M059J (cell line): Measurements from ENCODE around the gene MFSD6. TPM values are rescaled to one million over a fixed set of nuclear protein-coding genes. Genes with fewer than 3 reads are reported as not detected.

ENCODE experiments used
- DNase-seq: peaks from one replicate; pipeline ENCODE4 v3.0.0-alpha.2; 2012; ENCODE audit warnings: low read depth
- total RNA-seq: library from RNA; depleted of rRNA; stranded (reverse); fragments of >200 nt; shearing (Covaris generic); gene quantifications from 2 replicates; pipeline ENCODE4 v1.2.3, GENCODE V29; 2014

Gene MFSD6
- total RNA-seq, 1 experiment from 2014 or later = 27.4 TPM

DNA sequence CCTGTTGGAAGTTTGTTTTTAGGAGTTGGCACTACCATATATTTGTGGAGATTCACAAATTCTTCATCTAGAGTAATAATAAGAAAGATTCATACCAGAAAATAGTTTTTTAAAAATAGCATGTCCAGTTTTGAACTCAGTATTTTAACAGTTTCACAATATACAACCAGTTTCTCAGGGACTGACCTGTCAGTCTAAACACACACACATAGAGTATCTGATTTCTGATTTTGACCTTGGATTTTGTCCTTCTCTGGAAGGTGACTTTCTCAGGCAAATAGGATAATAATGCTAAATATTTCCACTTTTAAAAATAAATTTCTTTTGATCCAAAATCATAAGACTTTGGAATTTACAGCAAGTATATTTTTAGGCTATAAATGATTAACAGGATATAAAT lies 32.0 kb downstream of the MFSD6 start:
- no peak for DNase-seq

DNA sequence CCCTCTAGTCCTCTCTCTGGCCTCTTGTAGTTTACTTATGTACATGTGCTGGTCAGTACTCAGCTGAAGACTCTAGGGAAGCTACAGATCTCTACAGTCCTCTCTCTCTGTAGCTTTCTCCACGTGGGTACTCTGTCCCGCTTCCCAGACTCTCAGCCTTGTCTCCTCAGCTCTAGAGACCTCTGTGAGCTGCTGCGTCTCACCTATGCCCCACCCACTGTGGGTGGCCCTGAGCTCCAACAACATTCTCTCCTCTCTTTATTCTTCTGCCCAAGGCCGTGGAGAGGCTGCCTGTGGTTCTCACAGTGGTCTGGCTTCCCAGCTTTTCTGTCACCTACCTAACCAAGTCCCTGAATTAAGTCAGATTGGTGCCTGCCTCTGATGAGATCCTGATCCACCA lies 33.4 kb downstream of the MFSD6 start:
- DNase-seq = no peak

DNA sequence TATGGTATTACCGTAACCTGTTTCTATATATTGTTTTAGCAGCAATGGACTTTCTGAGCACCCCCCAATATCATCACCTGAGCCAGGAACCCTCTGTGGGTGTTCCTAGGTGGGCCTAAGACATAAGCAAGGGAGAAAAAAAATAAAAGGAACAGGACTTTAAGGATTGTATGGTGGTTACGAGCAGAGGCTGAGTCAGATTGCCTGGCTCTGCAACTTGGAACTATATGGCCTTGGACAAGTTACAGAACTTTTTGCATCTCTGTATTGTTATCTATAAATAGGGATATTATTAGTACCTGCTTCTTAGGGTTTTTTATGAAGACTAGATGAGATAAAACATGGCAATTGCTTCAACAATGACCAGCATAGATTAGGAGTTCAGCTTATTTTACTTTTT lies 34.9 kb downstream of the MFSD6 start:
- no peak for DNase-seq

DNA sequence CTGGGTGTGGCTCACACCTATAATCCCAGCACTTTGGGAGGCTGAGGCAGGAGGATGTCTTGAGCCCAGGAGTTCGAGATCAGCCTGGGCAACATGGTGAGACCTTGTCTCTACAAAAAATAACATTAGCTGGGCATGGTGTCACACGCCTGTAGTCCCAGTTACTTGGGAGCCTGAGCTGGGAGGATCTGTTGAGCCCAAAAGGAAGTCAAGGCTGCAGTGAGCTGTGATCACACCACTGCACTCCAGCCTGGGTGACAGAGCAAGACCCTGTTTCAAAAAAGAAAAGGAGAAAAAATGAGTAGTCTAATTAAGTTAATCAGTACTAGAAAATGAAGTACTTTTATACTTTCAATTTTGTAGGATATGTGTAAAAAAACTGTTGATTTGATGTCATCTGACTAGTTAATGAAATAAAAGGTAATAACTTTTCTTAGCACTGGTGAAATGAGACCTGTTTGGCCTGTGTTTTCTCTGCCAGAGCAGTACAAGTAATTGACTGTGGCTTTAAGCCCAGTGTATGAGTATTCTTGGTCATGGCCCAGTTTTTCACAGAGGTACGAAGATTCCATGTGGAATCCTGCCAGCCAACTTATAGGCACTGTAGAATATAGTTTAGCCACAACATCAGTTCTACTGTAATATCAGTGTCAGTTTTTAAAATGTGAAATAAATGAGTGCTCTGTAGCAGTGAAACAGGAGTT lies 35.8 kb downstream of the MFSD6 start:
- DNase-seq = no peak

DNA sequence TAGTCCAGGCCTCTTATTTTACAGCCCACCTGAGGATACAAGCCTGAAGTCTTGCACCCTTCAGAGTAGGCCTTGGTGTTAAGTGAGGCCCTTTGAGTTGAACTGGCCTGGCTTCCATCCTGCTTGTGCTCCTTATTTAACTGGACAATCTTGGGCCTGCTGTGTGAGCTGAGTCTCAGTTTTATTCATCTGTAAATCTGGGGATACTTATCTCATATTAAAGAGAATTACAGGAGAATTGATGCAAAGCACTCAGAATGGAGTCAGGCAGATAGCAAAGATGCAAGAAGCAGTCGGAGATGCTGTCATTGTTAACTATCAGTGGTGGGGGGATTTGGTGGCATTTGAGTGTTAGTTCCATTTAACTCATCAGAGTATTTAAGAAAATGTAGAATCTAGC lies 36.8 kb downstream of the MFSD6 start:
- no peak for DNase-seq

DNA sequence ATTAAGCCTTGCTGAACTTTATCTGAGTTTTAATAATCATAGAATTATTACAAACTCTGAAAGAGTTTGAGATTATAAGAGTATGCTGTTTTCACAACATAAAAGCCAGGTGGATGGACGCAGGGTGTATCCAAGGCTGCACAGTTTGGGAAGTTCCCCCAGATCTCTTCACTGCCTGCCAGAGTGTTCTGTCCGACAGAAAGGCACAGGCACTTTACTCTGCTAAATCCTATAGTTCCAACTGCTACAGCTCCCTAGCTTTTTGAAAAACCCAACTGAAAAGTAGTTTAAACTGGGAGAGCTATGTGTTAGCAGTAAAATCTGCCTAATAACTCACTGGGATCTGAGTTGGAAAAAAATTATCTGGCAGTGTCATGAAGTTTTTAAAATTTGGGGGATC lies 38.0 kb downstream of the MFSD6 start:
- DNase-seq = no peak

DNA sequence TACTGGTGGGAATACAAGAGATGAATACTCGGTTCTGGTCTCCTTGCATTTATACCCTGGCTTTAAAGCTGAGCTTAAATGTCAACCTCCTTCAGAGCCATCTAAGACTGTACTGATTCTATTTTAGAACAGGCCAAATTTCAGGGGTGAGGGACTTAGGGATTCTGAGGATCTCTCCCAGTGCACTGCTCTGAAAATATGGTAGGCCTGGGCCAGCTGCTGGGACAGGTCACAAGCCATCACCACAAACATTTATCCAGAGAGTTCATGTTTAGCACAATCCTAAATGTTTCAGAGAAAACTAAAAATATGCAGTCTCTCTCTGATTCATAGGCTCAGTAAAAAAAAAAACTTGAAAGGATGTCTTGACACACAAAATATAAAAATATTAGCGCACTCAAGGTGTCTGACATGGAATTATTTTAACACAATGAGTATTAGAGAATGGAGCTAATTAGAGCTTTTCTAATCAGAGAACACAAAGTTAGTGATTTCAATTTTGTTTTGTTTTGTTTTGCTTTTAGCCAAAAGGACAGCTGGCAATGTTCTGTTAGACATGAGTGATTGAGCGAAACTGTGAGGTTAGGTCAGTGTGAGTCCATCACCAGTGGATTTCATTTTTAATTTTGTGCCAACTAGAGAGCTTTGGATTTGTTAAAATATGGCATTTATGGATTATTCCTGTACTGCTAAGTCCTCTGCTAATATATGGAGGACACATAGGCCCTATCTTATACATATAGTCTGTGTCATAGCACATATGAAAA lies 38.8 kb downstream of the MFSD6 start:
- DNase-seq = no peak

DNA sequence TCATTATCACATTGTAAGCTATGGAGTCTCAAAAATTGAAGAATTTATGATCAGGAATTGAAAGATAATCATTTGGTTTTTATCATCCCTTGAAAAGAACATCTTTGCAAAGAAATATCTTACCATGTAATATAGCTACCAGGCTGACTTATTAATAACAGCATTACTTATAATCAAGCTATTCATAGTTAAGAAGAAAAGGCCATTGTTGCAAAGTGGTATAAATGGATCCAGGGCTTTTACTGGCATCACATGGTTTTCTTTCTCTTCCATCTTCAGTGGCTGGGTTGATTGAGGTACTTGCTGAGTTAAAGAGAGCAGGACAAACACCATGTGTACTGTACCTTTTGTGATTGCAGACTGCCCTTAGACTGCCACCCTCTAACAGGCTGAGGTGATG lies 39.6 kb downstream of the MFSD6 start:
- no peak for DNase-seq

DNA sequence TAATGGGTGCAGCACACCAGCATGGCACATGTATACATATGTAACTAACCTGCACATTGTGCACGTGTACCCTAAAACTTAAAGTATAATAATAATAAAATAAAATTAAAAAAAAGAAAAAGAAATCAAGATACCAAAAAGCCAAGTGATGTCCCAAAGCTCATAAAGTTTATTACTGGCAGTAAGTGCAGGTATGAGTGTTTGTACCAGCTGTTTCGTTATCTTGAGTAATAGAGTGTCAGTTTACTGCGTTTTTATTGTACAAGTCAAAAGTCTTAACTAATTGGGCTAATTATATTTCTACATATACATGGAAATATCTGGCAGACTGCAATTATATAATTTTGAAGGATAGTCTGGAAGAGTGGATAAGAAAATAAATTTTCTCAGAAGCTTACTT lies 41.8 kb downstream of the MFSD6 start:
- DNase-seq = no peak

DNA sequence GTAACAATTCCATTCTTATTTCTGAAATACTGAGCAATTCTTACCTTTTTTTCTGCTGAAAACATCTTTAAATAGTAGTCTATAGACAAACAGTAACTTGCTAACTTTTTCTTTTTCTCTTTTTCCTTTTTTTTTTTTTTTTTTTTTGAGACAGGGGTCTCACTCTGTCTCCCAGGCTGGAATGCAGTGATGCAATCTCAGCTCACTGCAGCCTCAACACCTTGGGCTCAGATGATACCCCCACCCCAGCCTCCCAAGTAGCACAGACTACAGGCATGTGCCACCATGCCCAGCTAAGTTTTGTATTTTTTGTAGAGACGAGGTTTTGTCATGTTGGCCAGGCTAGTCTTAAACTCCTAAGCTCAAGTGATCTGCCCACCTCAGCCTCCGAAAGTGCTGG lies 42.2 kb downstream of the MFSD6 start:
- DNase-seq = no peak

DNA sequence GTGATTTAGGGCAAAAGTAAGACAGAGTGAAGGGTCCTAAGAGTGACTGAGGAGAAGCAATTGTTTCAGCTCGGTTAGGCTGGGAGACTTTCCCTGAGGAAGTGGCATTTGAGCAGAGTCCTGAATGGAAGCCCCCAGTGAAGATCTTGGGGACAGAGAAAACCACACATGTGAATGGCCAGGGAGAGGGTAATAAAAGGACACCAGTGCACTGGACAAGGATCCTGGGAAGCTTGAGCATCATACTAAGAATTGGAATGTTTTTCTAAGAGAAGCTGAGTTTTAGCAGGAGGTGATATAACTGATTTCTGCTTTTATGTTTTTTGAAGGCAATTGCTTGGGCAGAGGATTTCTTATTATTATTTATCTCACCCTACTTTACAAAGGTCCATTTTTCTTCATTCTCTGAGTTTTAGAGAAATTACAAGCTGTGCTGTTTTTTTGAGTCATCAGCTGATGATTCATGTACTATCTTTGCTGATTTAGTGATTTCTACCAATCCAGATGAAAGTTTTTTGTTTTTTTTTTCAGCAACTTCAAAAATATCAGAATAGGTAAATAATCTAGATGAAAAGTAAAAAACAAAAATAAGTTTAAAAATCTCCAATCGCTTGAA lies 43.5 kb downstream of the MFSD6 start:
- peak; percentile 33 for DNase-seq

DNA sequence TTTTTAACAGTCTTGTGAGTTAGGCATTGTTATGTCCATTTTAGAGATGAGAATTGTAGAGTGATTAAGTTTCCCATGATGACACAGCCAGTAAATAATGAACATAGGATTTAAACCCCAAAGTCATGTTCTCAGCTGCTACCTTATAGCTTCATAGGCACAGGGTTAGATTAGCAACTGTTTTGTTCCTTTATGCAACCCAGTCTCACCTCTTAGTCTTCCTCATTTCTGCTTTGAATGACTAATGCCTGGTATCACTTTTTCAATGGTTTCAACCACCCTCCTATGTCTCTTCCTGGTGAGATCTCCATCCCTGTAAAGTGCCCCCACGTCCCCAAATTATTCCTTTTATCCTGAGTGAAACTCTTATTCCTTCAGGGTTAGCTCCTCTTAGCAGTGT lies 44.3 kb downstream of the MFSD6 start:
- DNase-seq = no peak

DNA sequence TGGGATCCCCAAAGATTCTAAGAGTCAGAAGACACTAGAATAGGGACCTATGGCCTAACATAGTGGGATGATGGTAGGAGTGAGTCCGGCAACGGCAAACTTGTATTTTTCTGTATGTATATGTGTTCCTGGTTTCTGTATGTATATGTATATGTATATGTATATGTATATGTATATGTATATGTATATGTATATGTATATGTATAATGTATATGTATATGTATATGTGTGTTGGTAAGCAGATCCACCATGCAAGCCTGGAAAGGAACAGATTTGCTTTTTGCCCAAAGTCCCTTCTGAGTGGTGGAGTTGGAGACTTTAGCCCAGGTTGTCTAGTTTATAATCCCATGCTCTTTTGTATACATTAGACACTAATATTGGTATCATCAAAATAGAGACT lies 46.6 kb downstream of the MFSD6 start:
- DNase-seq = no peak

DNA sequence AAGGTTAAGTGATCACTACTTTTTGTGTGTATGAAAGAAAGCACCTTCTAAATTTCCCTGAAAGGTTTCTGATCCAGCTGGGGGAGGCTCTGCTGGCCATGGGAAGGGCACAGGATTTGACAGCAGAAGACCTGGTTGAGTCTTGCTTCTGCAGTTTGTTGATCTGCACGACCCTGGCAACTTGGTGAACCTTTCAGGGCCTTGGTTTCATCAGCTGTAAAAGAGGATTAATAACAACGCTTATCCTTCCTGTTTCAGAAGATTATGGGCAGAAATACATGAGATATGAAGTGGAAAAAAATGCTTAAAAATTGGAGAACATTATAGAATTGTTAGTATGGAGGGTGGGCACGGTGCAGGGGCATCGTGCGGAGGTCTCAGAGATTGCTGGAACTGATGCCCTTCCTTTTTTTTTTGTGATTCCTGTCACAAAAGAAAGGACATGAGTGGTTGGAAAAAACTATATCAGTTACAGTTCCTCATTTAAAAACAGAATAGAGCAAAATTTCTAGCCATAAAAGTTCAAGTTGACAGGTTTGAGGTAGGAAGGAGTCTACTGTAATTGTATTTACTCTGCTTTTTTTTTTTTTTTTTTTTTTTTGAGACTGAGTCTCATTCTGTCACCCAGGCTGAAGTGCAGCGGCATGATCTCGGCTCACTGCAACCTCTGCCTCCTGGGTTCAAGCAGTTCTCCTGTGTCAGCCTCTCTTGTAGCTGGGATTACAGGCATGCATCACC lies 47.4 kb downstream of the MFSD6 start:
- DNase-seq = no peak

DNA sequence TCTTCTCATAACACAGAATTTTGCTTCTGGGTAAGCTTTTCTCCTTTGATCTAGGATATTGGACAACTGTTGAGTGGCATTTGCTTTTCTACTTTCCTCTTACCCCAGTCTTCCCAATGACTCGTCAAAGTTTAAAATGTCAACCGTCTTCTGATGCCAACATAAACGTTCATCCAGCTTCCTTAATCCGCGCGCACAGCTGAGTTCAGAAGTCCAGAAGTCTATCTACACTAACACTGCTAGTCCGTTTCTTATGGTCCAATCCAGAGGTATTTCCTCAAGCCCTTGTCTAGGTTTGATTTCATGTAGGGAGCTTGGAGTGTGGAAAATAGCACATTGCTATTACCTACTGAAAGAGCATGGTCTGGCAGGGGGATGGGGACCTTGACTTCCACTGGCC lies 48.7 kb downstream of the MFSD6 start:
- DNase-seq = no peak

DNA sequence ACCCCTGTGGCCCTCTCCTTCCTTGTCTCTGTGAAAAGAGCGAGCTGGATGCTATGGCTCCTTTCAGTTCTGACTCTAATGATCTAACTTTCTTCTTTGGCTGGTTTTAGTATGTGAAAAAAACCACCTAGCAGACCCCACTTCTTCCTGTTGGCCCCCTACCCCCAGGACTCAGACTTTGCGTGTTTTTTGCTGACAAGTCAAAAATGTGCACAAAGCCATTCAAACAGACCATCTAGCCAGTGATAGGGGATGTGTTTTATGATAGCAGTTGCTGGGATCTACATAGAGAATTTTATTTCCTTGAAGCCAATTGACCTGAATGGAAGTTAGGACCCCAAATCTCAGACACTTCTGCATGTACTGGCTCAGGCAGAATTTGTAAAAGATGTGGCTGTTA lies 49.1 kb downstream of the MFSD6 start:
- no peak for DNase-seq

DNA sequence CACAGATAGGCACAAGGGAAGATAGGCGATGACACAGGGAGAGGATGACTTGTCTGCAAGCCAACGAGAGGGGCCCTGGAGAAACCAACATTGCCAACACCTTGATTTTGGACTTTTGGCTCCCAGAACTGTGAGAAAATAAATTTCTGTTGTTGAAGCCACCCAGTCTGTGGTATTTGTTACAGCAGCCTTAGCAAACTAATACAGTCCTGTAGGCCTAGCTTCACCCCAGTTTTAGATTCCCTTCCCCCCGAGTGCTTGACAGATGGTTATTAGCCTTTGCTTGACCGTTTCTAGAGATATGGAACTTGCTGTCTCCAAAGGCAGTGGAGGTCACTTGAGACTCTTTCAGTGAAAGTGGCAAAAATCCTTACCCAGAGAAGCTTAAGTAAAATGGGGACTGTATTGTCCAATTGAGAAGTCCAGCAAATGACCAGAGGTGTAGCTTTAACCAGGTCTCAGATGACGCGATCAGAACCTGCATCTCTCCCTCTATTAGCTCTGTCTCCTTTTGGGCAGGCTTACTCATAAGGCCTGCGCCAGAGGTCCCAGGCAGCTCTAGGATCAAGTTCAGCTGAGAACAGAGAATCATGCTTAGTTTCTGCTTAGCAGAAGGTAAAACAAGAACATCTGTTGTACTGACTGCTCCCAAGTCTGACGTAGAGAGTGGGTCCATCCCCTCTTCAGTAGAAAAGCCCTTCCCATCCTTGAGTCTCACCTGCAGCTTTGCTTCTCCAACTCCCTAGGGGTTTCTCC lies 50.4 kb downstream of the MFSD6 start:
- DNase-seq = no peak

DNA sequence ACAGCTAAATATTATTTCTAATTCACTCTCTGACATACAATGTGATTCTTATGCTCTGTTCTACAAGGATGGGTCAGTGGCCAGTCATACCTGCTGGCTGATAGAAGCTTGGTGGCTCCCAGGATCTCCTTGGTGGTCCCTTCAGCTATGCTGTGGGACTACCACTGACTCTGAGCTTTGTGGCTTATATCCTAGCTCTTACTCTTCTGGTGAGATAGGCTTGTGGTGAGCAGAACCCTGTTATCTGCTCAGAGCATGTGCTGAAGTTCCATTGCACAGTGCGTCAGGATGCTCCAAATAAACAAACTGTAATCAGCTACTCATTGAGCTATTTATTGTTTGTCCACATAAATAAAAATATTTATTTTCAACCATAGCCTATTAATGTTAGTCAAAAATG lies 51.7 kb downstream of the MFSD6 start:
- DNase-seq = no peak

DNA sequence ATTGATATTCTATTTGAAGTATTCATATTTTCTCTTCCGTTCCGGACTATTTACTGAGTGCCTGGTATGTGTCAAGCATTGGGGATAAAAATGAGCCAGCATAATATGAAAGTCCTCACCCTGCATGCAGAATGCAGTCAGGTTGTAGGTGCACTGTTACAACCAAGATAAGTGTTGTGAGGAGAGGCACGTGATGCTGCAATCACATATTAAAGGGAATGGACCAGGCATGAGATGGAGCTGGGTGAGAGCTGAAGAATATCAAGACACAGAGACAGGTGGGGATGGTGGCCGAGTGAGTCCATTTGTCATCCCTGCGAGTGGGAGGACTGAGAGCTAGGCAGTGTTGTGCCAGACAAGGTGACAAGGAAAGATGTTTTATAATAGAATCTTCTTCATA lies 52.3 kb downstream of the MFSD6 start:
- DNase-seq = no peak

DNA sequence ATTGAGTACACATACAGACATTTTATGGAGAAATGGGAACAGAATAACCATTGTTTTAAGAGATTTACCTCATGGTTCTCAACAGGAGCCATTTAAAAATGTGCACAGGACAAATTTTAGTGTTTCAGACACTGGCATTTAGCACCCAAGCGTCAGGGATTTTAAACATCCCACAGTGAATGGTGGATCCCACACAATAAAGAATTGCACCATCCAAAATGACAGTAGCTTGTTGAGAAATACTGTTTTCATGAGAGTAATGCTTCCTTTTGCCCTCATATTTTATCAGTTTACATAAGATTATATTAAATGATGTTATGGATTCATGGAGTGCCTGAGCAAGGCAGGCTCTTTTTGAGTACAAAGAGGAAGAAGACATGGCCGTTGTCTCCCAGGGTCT lies 54.0 kb downstream of the MFSD6 start:
- no peak for DNase-seq

DNA sequence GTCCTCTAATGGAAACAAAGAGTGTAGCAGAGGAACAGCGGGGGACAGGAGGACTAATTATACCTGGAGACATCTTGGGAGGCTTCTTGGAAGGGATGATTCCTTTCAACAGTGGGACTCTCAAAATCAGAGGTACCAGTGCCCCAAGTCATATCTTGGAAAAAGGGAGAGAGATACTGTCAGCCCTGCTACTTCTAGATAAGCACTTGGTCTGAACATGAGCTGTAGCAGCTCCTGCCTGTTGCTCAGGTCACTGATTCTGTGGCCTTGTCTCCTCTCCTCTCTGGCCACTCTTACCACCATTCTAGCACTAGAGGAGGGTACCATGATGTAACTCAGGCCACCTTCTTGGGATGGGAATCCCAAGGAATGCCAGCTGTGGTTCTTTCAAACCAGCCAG lies 54.5 kb downstream of the MFSD6 start:
- DNase-seq = no peak

DNA sequence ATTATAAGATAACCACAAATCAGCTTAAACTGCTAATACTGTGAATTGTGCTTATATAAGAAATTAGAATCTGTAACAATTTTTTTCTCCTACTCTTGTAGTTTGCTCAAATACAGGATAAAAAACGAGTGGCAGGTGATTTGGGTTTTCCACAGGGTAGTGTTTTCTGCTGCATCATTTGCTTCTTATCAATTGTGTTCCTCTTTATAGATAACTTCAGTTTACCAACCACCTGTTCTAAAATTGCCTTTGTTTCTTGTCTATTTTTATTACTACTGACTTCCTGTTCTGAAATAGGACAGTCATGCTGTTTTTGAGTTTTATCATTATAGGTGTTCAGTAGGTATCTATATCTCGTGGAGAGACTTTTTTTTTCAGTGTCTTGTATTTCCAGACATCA lies 56.9 kb downstream of the MFSD6 start:
- no peak for DNase-seq
